Measurements from ENCODE around the gene ABCA1. TPM values are rescaled to one million over a fixed set of nuclear protein-coding genes. Genes with fewer than 3 reads are reported as not detected.

The ABCA1 gene
- polyA plus RNA-seq, 1 donor (not counting 4 experiments of a cell fraction or from before 2014, with no cell fraction given) = 23.0 TPM

- no peak overlapping the region for H3K4me3 ChIP-seq (ENCODE audit: control insufficient read depth in 2 of 3, extremely low read depth in 1 of 3, insufficient read depth in 2 of 3, low read depth in 1 of 3, low read length in 3 of 3)
- H3K36me3 ChIP-seq (ENCODE audit: control insufficient read depth in 2 of 2, extremely low read depth in 1 of 2, insufficient read depth in 2 of 2, low read length in 2 of 2) = no peaks in the 10 kb centered on the region
- TF ChIP-seq CTCF (optimal IDR thresholded peaks at IDR 0.05 in 1 of 3, IDR thresholded peaks at IDR 0.05 in 1 of 3, conservative IDR thresholded peaks at IDR 0.05 in 1 of 3; ENCODE audit: extremely low read depth in 1 of 3, insufficient read depth in 2 of 3, low read length in 3 of 3) (no peak), EZH2 (IDR thresholded peaks at IDR 0.05; ENCODE audit: low read length) (no peak)
- H4K20me1 ChIP-seq (ENCODE audit: control insufficient read depth, extremely low read depth, insufficient read depth, low read length) = no peaks in the 10 kb centered on the region
- no peak for FAIRE-seq
- no peak overlapping the region for H2AFZ ChIP-seq (ENCODE audit: control insufficient read depth, low read length)
- H3K4me1 ChIP-seq (ENCODE audit: control insufficient read depth, extremely low read depth, insufficient read depth, low read length) = peaks cover 9% of the 10 kb centered on the region
- no peak overlapping the region for H3K4me2 ChIP-seq (ENCODE audit: control insufficient read depth, extremely low read depth, insufficient read depth, low read depth, low read length)
- H3K27ac ChIP-seq (ENCODE audit: control insufficient read depth, insufficient read depth, low read length) = no peak overlapping the region
- no peaks in the 10 kb centered on the region for H3K27me3 ChIP-seq (ENCODE audit: control insufficient read depth, extremely low read depth, insufficient read depth, low read length)
- dilution Hi-C loops (cut with MboI; ENCODE audit: extremely low pct_ligation_motif_present, low sequenced_read_pairs) = no loop called here
- no peak for DNase-seq (ENCODE audit: low read depth, low spot score)
- H3K9me3 ChIP-seq (ENCODE audit: control insufficient read depth, low read depth, low read length) = no peaks in the 10 kb centered on the region
- H3K9me1 ChIP-seq (ENCODE audit: control insufficient read depth, extremely low read depth, insufficient read depth, low read length) = no peaks in the 10 kb centered on the region
- H3K79me2 ChIP-seq (ENCODE audit: control insufficient read depth, insufficient read depth, low read length) = peaks cover 9% of the 10 kb centered on the region
- no peak overlapping the region for H3K9ac ChIP-seq (ENCODE audit: control insufficient read depth, extremely low read depth, insufficient read depth, low read length)
These were observed 182.1 kb downstream of the ABCA1 start for GRCh38 chr9:104745852-104746251.

- TF ChIP-seq CTCF (optimal IDR thresholded peaks at IDR 0.05 in 1 of 3, IDR thresholded peaks at IDR 0.05 in 1 of 3, conservative IDR thresholded peaks at IDR 0.05 in 1 of 3; ENCODE audit: extremely low read depth in 1 of 3, insufficient read depth in 2 of 3, low read length in 3 of 3) (peak in 2 of 3 experiments; percentile 52 to 56), EZH2 (IDR thresholded peaks at IDR 0.05; ENCODE audit: low read length) (no peak)
- Histone ChIP-seq H3K27ac (ENCODE audit: control insufficient read depth, insufficient read depth, low read length) (no peak overlapping the region), H4K20me1 (ENCODE audit: control insufficient read depth, extremely low read depth, insufficient read depth, low read length) (no peaks in the 10 kb centered on the region), H3K4me2 (ENCODE audit: control insufficient read depth, extremely low read depth, insufficient read depth, low read depth, low read length) (no peak overlapping the region), H3K27me3 (ENCODE audit: control insufficient read depth, extremely low read depth, insufficient read depth, low read length) (no peaks in the 10 kb centered on the region), H3K9me1 (ENCODE audit: control insufficient read depth, extremely low read depth, insufficient read depth, low read length) (no peaks in the 10 kb centered on the region), H3K79me2 (ENCODE audit: control insufficient read depth, insufficient read depth, low read length) (peaks cover 4% of the 10 kb centered on the region), H2AFZ (ENCODE audit: control insufficient read depth, low read length) (no peak overlapping the region), H3K9me3 (ENCODE audit: control insufficient read depth, low read depth, low read length) (no peaks in the 10 kb centered on the region), H3K4me3 (ENCODE audit: control insufficient read depth in 2 of 3, extremely low read depth in 1 of 3, insufficient read depth in 2 of 3, low read depth in 1 of 3, low read length in 3 of 3) (no peak overlapping the region), H3K4me1 (ENCODE audit: control insufficient read depth, extremely low read depth, insufficient read depth, low read length) (peaks cover 12% of the 10 kb centered on the region), H3K9ac (ENCODE audit: control insufficient read depth, extremely low read depth, insufficient read depth, low read length) (no peak overlapping the region), H3K36me3 (ENCODE audit: control insufficient read depth in 2 of 2, extremely low read depth in 1 of 2, insufficient read depth in 2 of 2, low read length in 2 of 2) (no peaks in the 10 kb centered on the region)
- peak; percentile 13 for DNase-seq (ENCODE audit: low read depth, low spot score)
- dilution Hi-C loops (cut with MboI; ENCODE audit: extremely low pct_ligation_motif_present, low sequenced_read_pairs) = no loop called here
- FAIRE-seq = no peak
These were observed 184.5 kb downstream of the ABCA1 start for GRCh38 chr9:104743376-104743985.

All from keratinocyte (primary cell).